SH-SY5Y (cell line): ENCODE data around the gene SKOR2.

ENCODE experiments used
- GATA2 ChIP-seq: IDR thresholded peaks from 2 replicates; pipeline ENCODE4 v1.6.1; 2011; ENCODE audit warnings: mild to moderate bottlenecking, low read depth, low read length
- GATA3 ChIP-seq: IDR thresholded peaks from 2 replicates; pipeline ENCODE4 v1.6.1; 2011; ENCODE audit warnings: low read depth, mild to moderate bottlenecking, low read length, moderate library complexity

GRCh38 chr18:47247416-47248114 lies 3.9 kb downstream of the SKOR2 start:
- no peak for TF ChIP-seq GATA3
- TF ChIP-seq GATA2: no peak
